ENCODE measurements around the gene HS3ST4. TPM values are rescaled to one million over a fixed set of nuclear protein-coding genes. Genes with fewer than 3 reads are reported as not detected.

HS3ST4 gene
- total RNA-seq, 1 donor from 2014 or later: 0.32 TPM

GRCh38 chr16:26051063-26051462 lies 359.3 kb downstream of the HS3ST4 start:
- ATAC-seq (no peak), DNase-seq (no peak)
- Histone ChIP-seq H3K4me3 (no peak overlapping the region), H3K9me3 (no peaks in the 10 kb centered on the region), H3K27me3 (no peaks in the 10 kb centered on the region), H3K27ac (no peak overlapping the region), H3K36me3 (no peaks in the 10 kb centered on the region), H3K4me1 (no peaks in the 10 kb centered on the region)
- intact Hi-C loops (cut with DNase I): no loop called here
- no peak for TF ChIP-seq CTCF (IDR thresholded peaks at IDR 0.05)

GRCh38 chr16:26053889-26054288 lies 362.1 kb downstream of the HS3ST4 start:
- no peak for TF ChIP-seq CTCF (IDR thresholded peaks at IDR 0.05)
- Histone ChIP-seq H3K4me3 (no peak overlapping the region), H3K9me3 (no peaks in the 10 kb centered on the region), H3K27ac (no peak overlapping the region), H3K4me1 (no peaks in the 10 kb centered on the region), H3K27me3 (no peaks in the 10 kb centered on the region), H3K36me3 (no peaks in the 10 kb centered on the region)
- no peak for ATAC-seq
- intact Hi-C loops (cut with DNase I): no loop called here
- DNase-seq: no peak

- TF ChIP-seq CTCF (IDR thresholded peaks at IDR 0.05): no peak
- no peaks in the 10 kb centered on the region for H3K27me3 ChIP-seq
- ATAC-seq: no peak
- no peaks in the 10 kb centered on the region for H3K4me1 ChIP-seq
- no peak for DNase-seq
- no peaks in the 10 kb centered on the region for H3K9me3 ChIP-seq
- H3K36me3 ChIP-seq: no peaks in the 10 kb centered on the region
- H3K4me3 ChIP-seq: no peak overlapping the region
- no peak overlapping the region for H3K27ac ChIP-seq
- intact Hi-C loops (cut with DNase I): no loop called here
Observed at GRCh38 chr16:26058326-26058725, 366.6 kb downstream of the HS3ST4 start.

GRCh38 chr16:26070302-26071100 lies 378.7 kb downstream of the HS3ST4 start:
- Histone ChIP-seq H3K27ac (no peak overlapping the region), H3K36me3 (no peaks in the 10 kb centered on the region), H3K9me3 (no peaks in the 10 kb centered on the region), H3K4me3 (no peak overlapping the region), H3K4me1 (no peaks in the 10 kb centered on the region), H3K27me3 (no peaks in the 10 kb centered on the region)
- no peak for DNase-seq
- TF ChIP-seq CTCF (IDR thresholded peaks at IDR 0.05): no peak
- intact Hi-C loops (cut with DNase I): no loop called here
- no peak for ATAC-seq

GRCh38 chr16:26071101-26071866 lies 379.5 kb downstream of the HS3ST4 start:
- Histone ChIP-seq H3K4me1 (no peaks in the 10 kb centered on the region), H3K36me3 (no peaks in the 10 kb centered on the region), H3K27me3 (no peaks in the 10 kb centered on the region), H3K4me3 (no peak overlapping the region), H3K27ac (no peak overlapping the region), H3K9me3 (no peaks in the 10 kb centered on the region)
- DNase-seq (no peak), ATAC-seq (no peak)
- intact Hi-C loops (cut with DNase I): no loop called here
- no peak for TF ChIP-seq CTCF (IDR thresholded peaks at IDR 0.05)
